ENCODE measurements around the gene CERS1. TPM values are rescaled to one million over a fixed set of nuclear protein-coding genes. Genes with fewer than 3 reads are reported as not detected.

Gene CERS1
- total and polyA plus RNA-seq, 2 donors (not counting 3 experiments of a cell fraction or from before 2014, with no cell fraction given) = 4.0 to 8.5 TPM

DNA sequence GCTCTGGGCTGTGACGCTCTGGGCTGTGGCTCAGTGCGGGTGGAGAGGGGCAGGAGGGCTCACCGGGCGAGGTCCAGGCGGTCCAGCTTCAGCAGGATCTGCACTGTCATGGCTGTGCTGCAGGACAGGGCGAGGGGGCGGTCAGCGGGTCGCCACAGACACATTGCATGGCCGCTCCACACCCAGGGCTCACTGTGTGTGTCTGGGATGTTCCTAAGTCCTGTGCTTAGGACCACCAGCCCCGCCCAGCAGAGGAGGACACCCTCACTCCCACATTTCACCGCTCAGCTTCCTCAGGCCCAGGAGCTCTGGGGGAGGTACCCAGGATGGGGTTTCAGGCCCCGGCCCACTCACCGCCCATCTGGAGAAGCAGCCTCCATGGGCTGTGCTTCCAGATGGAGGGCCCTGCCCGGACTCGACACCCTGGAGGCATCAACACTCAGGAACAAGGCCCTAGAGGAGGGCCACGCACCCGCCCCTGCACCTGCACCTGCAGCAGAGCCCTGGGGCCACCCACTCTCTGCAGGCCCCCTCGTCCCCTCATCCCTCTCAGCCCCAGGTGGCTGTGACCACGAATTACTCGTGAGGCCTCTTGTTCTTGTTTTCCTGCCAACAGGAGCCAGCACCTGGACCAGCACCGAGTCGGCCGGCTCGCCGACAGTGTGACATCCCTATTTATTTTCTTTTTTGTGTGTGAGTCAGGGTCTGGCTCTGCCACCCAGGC lies 9.7 kb upstream of the CERS1 start:
- Histone ChIP-seq H4K20me1 (replicated peaks; ENCODE audit: control insufficient read depth, extremely low read depth, insufficient read depth, low read length) (no peaks in the 10 kb centered on the region), H3K36me3 (ENCODE audit: control insufficient read depth in 2 of 2, extremely low read depth in 1 of 2, insufficient read depth in 2 of 2, low read length in 2 of 2) (peaks cover 5 to 44% of the 10 kb centered on the region in 2 experiments), H3K27me3 (ENCODE audit: control insufficient read depth in 2 of 2, insufficient read depth in 2 of 2, low read length in 2 of 2) (no peaks in the 10 kb centered on the region), H3K4me2 (ENCODE audit: insufficient read depth, low read length) (no peak overlapping the region), H3K27ac (ENCODE audit: insufficient read depth, low read depth, low read length) (no peak overlapping the region), H2AFZ (ENCODE audit: low read depth, low read length) (no peak overlapping the region), H3K9me3 (replicated peaks; ENCODE audit: control insufficient read depth, insufficient read depth, low read length) (no peaks in the 10 kb centered on the region), H3K9ac (replicated peaks; ENCODE audit: extremely low read depth, insufficient read depth, low read length) (no peak overlapping the region), H3K9me1 (replicated peaks; ENCODE audit: control insufficient read depth, extremely low read depth, insufficient read depth, low read length) (no peaks in the 10 kb centered on the region), H3K79me2 (ENCODE audit: control insufficient read depth, insufficient read depth, low read length) (no peaks in the 10 kb centered on the region), H3K4me3 (replicated peaks in 1 of 3; ENCODE audit: insufficient read depth in 1 of 3, low read depth in 1 of 3, low read length in 3 of 3) (no peak overlapping the region), H3K4me1 (ENCODE audit: control insufficient read depth, extremely low read depth, insufficient read depth, low read length) (no peaks in the 10 kb centered on the region)
- ChIA-PET CTCF (no interaction called here), POLR2A (no interaction called here)
- no peak for DNase-seq (ENCODE audit: low read depth, low spot score)
- no peak for FAIRE-seq
- dilution Hi-C loops (cut with MboI; ENCODE audit: extremely low pct_ligation_motif_present, low sequenced_read_pairs) = no loop called here
- BruUV-seq (replicated peaks) = no TSS peak
- TF ChIP-seq JUN (IDR thresholded peaks at IDR 0.05; ENCODE audit: borderline replicate concordance, insufficient read depth, insufficient read length, low read depth) = no peak
- TF ChIP-seq FOS (IDR thresholded peaks at IDR 0.05; ENCODE audit: borderline replicate concordance, insufficient read depth, low read length) = no peak
- TF ChIP-seq, protein P1, sequence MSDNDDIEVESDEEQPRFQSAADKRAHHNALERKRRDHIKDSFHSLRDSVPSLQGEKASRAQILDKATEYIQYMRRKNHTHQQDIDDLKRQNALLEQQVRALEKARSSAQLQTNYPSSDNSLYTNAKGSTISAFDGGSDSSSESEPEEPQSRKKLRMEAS (IDR thresholded peaks at IDR 0.05; ENCODE audit: insufficient read depth, insufficient read length) = no peak
- TF ChIP-seq MYC (IDR thresholded peaks at IDR 0.05; ENCODE audit: low read depth, low read length) = no peak
- intact Hi-C loops (cut with micrococcal nuclease) = no loop called here

- Histone ChIP-seq H3K4me2 (ENCODE audit: insufficient read depth, low read length) (no peak overlapping the region), H3K36me3 (ENCODE audit: control insufficient read depth in 2 of 2, extremely low read depth in 1 of 2, insufficient read depth in 2 of 2, low read length in 2 of 2) (peaks cover 4 to 46% of the 10 kb centered on the region in 2 experiments), H3K27me3 (ENCODE audit: control insufficient read depth in 2 of 2, insufficient read depth in 2 of 2, low read length in 2 of 2) (no peaks in the 10 kb centered on the region), H3K9me3 (replicated peaks; ENCODE audit: control insufficient read depth, insufficient read depth, low read length) (no peaks in the 10 kb centered on the region), H3K4me3 (replicated peaks in 1 of 3; ENCODE audit: insufficient read depth in 1 of 3, low read depth in 1 of 3, low read length in 3 of 3) (no peak overlapping the region), H3K79me2 (ENCODE audit: control insufficient read depth, insufficient read depth, low read length) (no peaks in the 10 kb centered on the region), H3K27ac (ENCODE audit: insufficient read depth, low read depth, low read length) (no peak overlapping the region), H3K9ac (replicated peaks; ENCODE audit: extremely low read depth, insufficient read depth, low read length) (no peak overlapping the region), H3K4me1 (ENCODE audit: control insufficient read depth, extremely low read depth, insufficient read depth, low read length) (no peaks in the 10 kb centered on the region), H4K20me1 (replicated peaks; ENCODE audit: control insufficient read depth, extremely low read depth, insufficient read depth, low read length) (no peaks in the 10 kb centered on the region), H3K9me1 (replicated peaks; ENCODE audit: control insufficient read depth, extremely low read depth, insufficient read depth, low read length) (no peaks in the 10 kb centered on the region), H2AFZ (ENCODE audit: low read depth, low read length) (no peak overlapping the region)
- TF ChIP-seq, protein P1 (IDR thresholded peaks at IDR 0.05; ENCODE audit: insufficient read depth, insufficient read length) = no peak
- no peak for TF ChIP-seq FOS (IDR thresholded peaks at IDR 0.05; ENCODE audit: borderline replicate concordance, insufficient read depth, low read length)
- no peak for TF ChIP-seq JUN (IDR thresholded peaks at IDR 0.05; ENCODE audit: borderline replicate concordance, insufficient read depth, insufficient read length, low read depth)
- no TSS peak for BruUV-seq (replicated peaks)
- DNase-seq (ENCODE audit: low read depth, low spot score) (no peak), FAIRE-seq (no peak)
- intact Hi-C loops (cut with micrococcal nuclease) = no loop called here
- dilution Hi-C loops (cut with MboI; ENCODE audit: extremely low pct_ligation_motif_present, low sequenced_read_pairs) = no loop called here
- CTCF ChIA-PET = no interaction called here
- POLR2A ChIA-PET = no interaction called here
These were observed 9.1 kb upstream of the CERS1 start for GRCh38 chr19:18905058-18905456.

Data from endothelial cell of umbilical vein (primary cell).